CD8-positive, alpha-beta memory T cell (primary cell): ENCODE data around the gene RANBP10. TPM values are rescaled to one million over a fixed set of nuclear protein-coding genes. Genes with fewer than 3 reads are reported as not detected.

Source experiments
- CTCF ChIA-PET: fragments of 350-600 bp; sonication (Branson Sonifier 250); formaldehyde crosslinking; loops from one replicate; lab custom pipeline; 2021; ENCODE audit warnings: antibody characterized with exemption; lab: Charles Lee
- POLR2A ChIA-PET: fragments of 350-600 bp; sonication (Branson Sonifier 250); formaldehyde crosslinking; loops from one replicate; lab custom pipeline; 2021; ENCODE audit warnings: antibody characterized with exemption; lab: Charles Lee
- DNase-seq, 5 donors: peaks; one replicate each; pipeline versions ENCODE4 v3.0.0 to v3.0.0-alpha.2; 2020 to 2022; ENCODE audit warnings: mixed read lengths in 1 of 5
- H3K27ac ChIP-seq: one replicate; pipeline ENCODE4 v1.7.0; 2013; ENCODE audit warnings: low read depth, mild to moderate bottlenecking, low read length, moderate library complexity
- H3K27me3 ChIP-seq: 2 replicates; pipeline ENCODE4 v1.7.0; 2013; ENCODE audit warnings: low read length, mild to moderate bottlenecking; ENCODE audit not compliant: insufficient read depth, poor library complexity, severe bottlenecking
- H3K36me3 ChIP-seq: 2 replicates; pipeline ENCODE4 v1.7.0; 2013; ENCODE audit warnings: mild to moderate bottlenecking, low read length, moderate library complexity; ENCODE audit not compliant: insufficient read depth
- H3K4me1 ChIP-seq: 2 replicates; pipeline ENCODE4 v1.7.0; 2013; ENCODE audit warnings: mild to moderate bottlenecking, low read length, moderate library complexity; ENCODE audit not compliant: insufficient read depth
- H3K4me3 ChIP-seq: 2 replicates; pipeline ENCODE4 v1.7.0; 2013; ENCODE audit warnings: mild to moderate bottlenecking, low read length
- H3K9me3 ChIP-seq: 2 replicates; pipeline ENCODE4 v1.7.0; 2013; ENCODE audit warnings: mild to moderate bottlenecking, low read length
- H3K27ac Mint-ChIP-seq, 8 donors: one replicate each; pipeline ENCODE4 v1.8.0; 2020 to 2021; ENCODE audit warnings: mixed read lengths in 8 of 8, mild to moderate bottlenecking in 6 of 8, inconsistent platforms in 3 of 8, moderate library complexity in 3 of 8
- H3K27me3 Mint-ChIP-seq, 2 donors: one replicate each; pipeline ENCODE4 v1.8.0; 2020 to 2021; ENCODE audit warnings: mixed read lengths in 2 of 2, mild to moderate bottlenecking in 1 of 2, moderate library complexity in 1 of 2
- H3K36me3 Mint-ChIP-seq, 3 donors: one replicate each; pipeline ENCODE4 v1.8.0; 2020 to 2021; ENCODE audit warnings: mixed read lengths in 3 of 3, inconsistent platforms in 1 of 3, mild to moderate bottlenecking in 1 of 3
- H3K4me1 Mint-ChIP-seq, 3 donors: one replicate each; pipeline ENCODE4 v1.8.0; 2020 to 2021; ENCODE audit warnings: mixed read lengths in 3 of 3, inconsistent platforms in 1 of 3, mild to moderate bottlenecking in 1 of 3
- H3K4me3 Mint-ChIP-seq, 7 donors: one replicate each; pipeline ENCODE4 v1.8.0; 2020 to 2021; ENCODE audit warnings: mixed read lengths in 7 of 7, mild to moderate bottlenecking in 6 of 7, moderate library complexity in 4 of 7, inconsistent platforms in 2 of 7
- H3K9me3 Mint-ChIP-seq, 5 donors: one replicate each; pipeline ENCODE4 v1.8.0; 2020 to 2022; ENCODE audit warnings: mixed read lengths in 5 of 5, mild to moderate bottlenecking in 3 of 5, moderate library complexity in 2 of 5, inconsistent platforms in 1 of 5
- polyA plus RNA-seq: library from polyadenylated mRNA; unstranded; fragments of 300-500 nt; fragmentation: Illumina TruSeq; gene quantifications from one replicate; pipeline ENCODE4 v1.2.3, GENCODE V29; 2021
- total RNA-seq, 2 experiments: library from RNA; stranded (reverse); gene quantifications; one replicate each; pipeline ENCODE4 v1.2.3, GENCODE V29; 2021

The RANBP10 gene
- total RNA-seq = 10 to 100 TPM; 18.9 to 20.0 TPM
- 11.1 TPM for polyA plus RNA-seq

DNA sequence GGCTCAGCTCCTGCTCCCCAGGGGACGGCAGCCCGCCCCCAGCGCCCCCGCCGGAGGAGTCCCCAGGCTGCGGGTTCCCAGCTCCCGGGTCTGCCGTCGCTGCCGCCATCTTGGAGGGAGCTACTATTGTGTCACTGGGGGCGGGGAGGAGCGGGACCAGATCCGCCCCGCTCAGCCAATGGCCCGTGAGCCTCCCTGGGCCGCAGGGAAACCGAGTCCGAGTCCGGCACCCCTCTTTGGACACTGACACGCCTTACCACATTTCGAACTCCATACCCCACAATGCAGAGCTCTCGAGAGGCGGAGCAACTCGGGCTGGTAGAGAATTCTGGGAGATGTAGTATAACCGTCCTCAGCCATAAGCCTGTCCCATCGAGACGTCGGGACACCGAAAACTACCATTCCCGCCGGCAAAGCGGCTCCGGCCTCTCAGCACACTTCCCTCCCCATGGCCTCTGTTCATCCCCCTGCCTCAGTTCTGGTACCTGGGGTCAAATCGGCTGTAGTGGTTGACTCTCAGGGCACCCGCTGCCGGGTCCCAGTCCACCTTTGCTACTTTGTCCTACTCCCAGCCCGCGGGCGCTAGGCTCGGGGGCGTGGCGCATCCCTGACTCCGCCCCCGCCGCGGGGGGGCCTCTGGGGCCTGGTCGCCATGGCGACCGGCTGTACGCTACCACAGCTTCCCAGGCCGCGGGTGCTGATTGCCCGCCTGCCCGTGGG, at the start of gene RANBP10, which contains the start of gene TSNAXIP1:
Gene RANBP10 (minus strand): TSS at position 133 of the 720 bp plus-strand sequence. CDS start 24 bp downstream, at position 109.
Gene TSNAXIP1 (plus strand): TSS at position 462 of the 720 bp plus-strand sequence. CDS start 261 bp downstream, outside the sequence.
- H3K9me3 ChIP-seq = no peaks in the 10 kb centered on the region
- peak within 1 kb of the TSS; percentile 85 for H3K4me3 ChIP-seq
- Mint-ChIP-seq H3K36me3 (peaks cover 0 to 26% (median 0%) of the 10 kb centered on the region in 3 donors), H3K27me3 (no peaks in the 10 kb centered on the region), H3K4me3 (peak within 1 kb of the TSS; percentile 86 to 97 (median 94)), H3K4me1 (peaks cover 33 to 44% (median 37%) of the 10 kb centered on the region in 3 donors), H3K9me3 (no peaks in the 10 kb centered on the region), H3K27ac (peak within 1 kb of the TSS; percentile 83 to 97 (median 94))
- ChIA-PET CTCF (interaction anchor here (1.0 to 3.1 kb wide), 9 partner anchors 9 to 259 kb away, joined by 3 to 46 read pairs (median 5); partner anchors contain the start of genes CENPT and GFOD2), POLR2A (interaction anchor here (0.6 to 2.0 kb wide), 16 partner anchors 9 to 1362 kb away, joined by 3 to 11 read pairs (median 4); partner anchors contain the start of genes ACD, ATP6V0D1, GFOD2 and NFATC3)
- peaks cover 35% of the 10 kb centered on the region for H3K4me1 ChIP-seq
- peak; percentile 95 to 98 (median 96) for DNase-seq
- H3K36me3 ChIP-seq = no peaks in the 10 kb centered on the region
- no peaks in the 10 kb centered on the region for H3K27me3 ChIP-seq
- peak within 1 kb of the TSS; percentile 80 for H3K27ac ChIP-seq

- Mint-ChIP-seq H3K4me3 (no peak overlapping the region), H3K36me3 (peaks cover 0 to 15% (median 2%) of the 10 kb centered on the region in 3 donors)
Measured at GRCh38 chr16:67855789-67856188, 49.4 kb upstream of the RANBP10 start.

DNA sequence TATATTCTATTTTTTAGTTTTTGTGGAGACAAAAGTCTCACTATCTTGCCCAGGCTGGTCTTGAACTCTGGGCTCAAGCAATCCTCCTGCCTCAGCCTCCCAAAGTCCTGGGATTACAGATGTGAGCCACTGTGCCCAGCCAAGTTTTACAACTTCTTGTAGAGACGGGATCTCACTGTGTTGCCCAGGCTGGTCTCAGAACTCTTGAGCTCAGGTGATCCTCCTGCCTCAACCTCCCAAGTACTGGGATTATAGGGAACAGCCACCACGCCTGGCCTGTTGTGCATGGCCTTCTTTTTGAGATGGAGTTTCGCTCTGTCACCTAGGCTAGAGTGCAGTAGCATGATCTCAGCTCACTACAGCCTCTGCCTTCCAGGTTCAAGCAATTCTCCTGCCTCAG, 47.3 kb upstream of the RANBP10 start:
- Histone ChIP-seq H3K27me3 (no peaks in the 10 kb centered on the region), H3K9me3 (no peaks in the 10 kb centered on the region), H3K4me3 (no peak overlapping the region), H3K36me3 (no peaks in the 10 kb centered on the region), H3K4me1 (peaks cover 21% of the 10 kb centered on the region), H3K27ac (no peak overlapping the region)
- Mint-ChIP-seq H3K27ac (no peak overlapping the region), H3K4me1 (peaks cover 28 to 54% (median 33%) of the 10 kb centered on the region in 3 donors), H3K4me3 (no peak overlapping the region), H3K36me3 (peaks cover 0 to 11% (median 2%) of the 10 kb centered on the region in 3 donors), H3K27me3 (no peaks in the 10 kb centered on the region), H3K9me3 (peaks cover 0 to 2% (median 0%) of the 10 kb centered on the region in 5 donors)
- ChIA-PET POLR2A (no interaction called here), CTCF (no interaction called here)
- DNase-seq = no peak

More at GRCh38 chr16:67855789-67856188, 49.4 kb upstream of the RANBP10 start:
- POLR2A ChIA-PET = interaction anchor here (0.7 kb wide), 1 partner anchor 10 kb away, joined by 4 read pairs; no protein-coding TSS in a partner anchor
- CTCF ChIA-PET = no interaction called here
- peak overlapping the region in 2 of 8 donors; percentile 23 to 62 for H3K27ac Mint-ChIP-seq
- H3K9me3 Mint-ChIP-seq = no peaks in the 10 kb centered on the region
- H3K9me3 ChIP-seq = no peaks in the 10 kb centered on the region
- H3K27me3 ChIP-seq = no peaks in the 10 kb centered on the region
- peaks cover 25 to 53% (median 31%) of the 10 kb centered on the region in 3 donors for H3K4me1 Mint-ChIP-seq
- H3K27me3 Mint-ChIP-seq = no peaks in the 10 kb centered on the region
- H3K36me3 ChIP-seq = no peaks in the 10 kb centered on the region
- H3K27ac ChIP-seq = no peak overlapping the region
- peaks cover 18% of the 10 kb centered on the region for H3K4me1 ChIP-seq
- no peak overlapping the region for H3K4me3 ChIP-seq
- DNase-seq = no peak

DNA sequence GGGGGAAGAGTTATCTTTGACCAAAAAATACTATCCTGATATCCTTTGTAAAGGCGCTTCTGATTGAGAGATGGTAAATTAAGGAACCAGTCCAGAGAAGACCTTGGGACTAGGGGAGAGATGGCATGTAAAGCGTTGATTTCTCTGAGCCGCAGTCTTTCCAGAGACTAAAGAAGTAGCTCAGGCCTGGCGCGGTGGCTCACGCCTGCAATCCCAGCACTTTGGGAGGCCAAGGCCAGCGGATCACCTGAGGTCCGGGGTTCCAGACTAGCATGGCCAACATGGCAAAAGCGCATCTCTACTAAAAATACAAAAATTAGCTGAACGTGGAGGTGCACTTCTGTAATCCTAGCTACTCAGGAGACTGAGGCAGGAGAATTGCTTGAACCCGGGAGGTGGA, 41.8 kb upstream of the RANBP10 start:
- Mint-ChIP-seq H3K4me1 (peaks cover 36 to 57% (median 44%) of the 10 kb centered on the region in 3 donors), H3K9me3 (peaks cover 0 to 2% (median 0%) of the 10 kb centered on the region in 5 donors), H3K27ac (peak overlapping the region in 3 of 8 donors; percentile 73 to 91 (median 79)), H3K4me3 (peak overlapping the region; percentile 72 to 98 (median 86)), H3K27me3 (no peaks in the 10 kb centered on the region), H3K36me3 (peaks cover 0 to 15% (median 0%) of the 10 kb centered on the region in 3 donors)
- Histone ChIP-seq H3K36me3 (no peaks in the 10 kb centered on the region), H3K27me3 (no peaks in the 10 kb centered on the region), H3K9me3 (no peaks in the 10 kb centered on the region), H3K4me3 (peak overlapping the region; percentile 92), H3K4me1 (peaks cover 50% of the 10 kb centered on the region), H3K27ac (peak overlapping the region; percentile 82)
- ChIA-PET POLR2A (interaction anchor here (0.7 kb wide), 1 partner anchor 232 kb away, joined by 3 read pairs; no protein-coding TSS in a partner anchor), CTCF (interaction anchor here (0.7 to 1.3 kb wide), 3 partner anchors 34 to 41 kb away, joined by 3 to 4 read pairs (median 3); partner anchors contain the start of genes NRN1L and TSNAXIP1)
- DNase-seq = no peak

GRCh38 chr16:67847064-67847861, 40.9 kb upstream of the RANBP10 start, which contains the start of gene CENPT:
Gene CENPT (minus strand): TSS chr16:67847693. CDS start chr16:67833859, 13,834 bp downstream.
- peak within 1 kb of the TSS; percentile 57 to 99 (median 88) for H3K27ac Mint-ChIP-seq
- peak within 1 kb of the TSS; percentile 82 for H3K27ac ChIP-seq
- peaks cover 38 to 59% (median 50%) of the 10 kb centered on the region in 3 donors for H3K4me1 Mint-ChIP-seq
- ChIA-PET CTCF (interaction anchor here (0.9 to 3.2 kb wide), 3 partner anchors 31 to 40 kb away, joined by 3 to 23 read pairs (median 4); partner anchors contain the start of gene TSNAXIP1), POLR2A (interaction anchor here (0.7 to 1.2 kb wide), 2 partner anchors 88 to 233 kb away, joined by 3 to 7 read pairs; no protein-coding TSS in a partner anchor)
- H3K36me3 Mint-ChIP-seq = peaks cover 0 to 23% (median 0%) of the 10 kb centered on the region in 3 donors
- peak within 1 kb of the TSS; percentile 87 to 98 (median 87) for H3K4me3 Mint-ChIP-seq
- H3K4me1 ChIP-seq = peaks cover 52% of the 10 kb centered on the region
- H3K27me3 ChIP-seq = no peaks in the 10 kb centered on the region
- peaks cover 0 to 2% (median 0%) of the 10 kb centered on the region in 5 donors for H3K9me3 Mint-ChIP-seq
- H3K36me3 ChIP-seq = no peaks in the 10 kb centered on the region
- no peak for DNase-seq
- H3K4me3 ChIP-seq = peak within 1 kb of the TSS; percentile 92
- H3K9me3 ChIP-seq = no peaks in the 10 kb centered on the region
- no peaks in the 10 kb centered on the region for H3K27me3 Mint-ChIP-seq

GRCh38 chr16:67846320-67847063, 40.1 kb upstream of the RANBP10 start, which contains the start of gene NUTF2:
Gene NUTF2 (plus strand): TSS chr16:67846933. CDS start chr16:67865131, 18,198 bp downstream.
- Mint-ChIP-seq H3K4me1 (peaks cover 42 to 63% (median 54%) of the 10 kb centered on the region in 3 donors), H3K36me3 (peaks cover 0 to 26% (median 0%) of the 10 kb centered on the region in 3 donors), H3K4me3 (peak within 1 kb of the TSS; percentile 87 to 98 (median 87)), H3K27ac (peak within 1 kb of the TSS; percentile 57 to 99 (median 94)), H3K9me3 (peaks cover 0 to 2% (median 0%) of the 10 kb centered on the region in 5 donors), H3K27me3 (no peaks in the 10 kb centered on the region)
- Histone ChIP-seq H3K27me3 (no peaks in the 10 kb centered on the region), H3K4me3 (peak within 1 kb of the TSS; percentile 92), H3K9me3 (no peaks in the 10 kb centered on the region), H3K36me3 (no peaks in the 10 kb centered on the region), H3K4me1 (peaks cover 55% of the 10 kb centered on the region), H3K27ac (peak within 1 kb of the TSS; percentile 82)
- peak; percentile 91 to 96 (median 94) for DNase-seq
- ChIA-PET CTCF (interaction anchor here (0.6 to 3.2 kb wide), 4 partner anchors 13 to 93 kb away, joined by 3 to 23 read pairs (median 4); no protein-coding TSS in a partner anchor), POLR2A (interaction anchor here (0.5 to 3.1 kb wide), 4 partner anchors 9 to 89 kb away, joined by 4 to 12 read pairs (median 6); partner anchors contain the start of genes RANBP10 and TSNAXIP1)
